Skeletal muscle tissue (tissue), 4 donors: ENCODE results near the gene HTT-AS. TPM values are rescaled to one million over a fixed set of nuclear protein-coding genes. Genes with fewer than 3 reads are reported as not detected.

Experiments
- H3K27ac ChIP-seq: one replicate; pipeline ENCODE4 v1.7.0; 2013; ENCODE audit warnings: mild to moderate bottlenecking, low read depth, low read length, inconsistent platforms
- H3K27me3 ChIP-seq, 3 donors: one replicate each; pipeline ENCODE4 v1.7.0; 2013; ENCODE audit warnings: low read length in 3 of 3; ENCODE audit not compliant: control insufficient read depth in 3 of 3, insufficient read depth in 3 of 3
- H3K36me3 ChIP-seq, 3 donors: one replicate each; pipeline ENCODE4 v1.7.0; 2013; ENCODE audit warnings: low read length in 3 of 3; ENCODE audit not compliant: control insufficient read depth in 3 of 3, insufficient read depth in 3 of 3
- H3K4me1 ChIP-seq, 3 donors: one replicate each; pipeline ENCODE4 v1.7.0; 2013; ENCODE audit warnings: low read length in 3 of 3, mild to moderate bottlenecking in 3 of 3; ENCODE audit not compliant: control insufficient read depth in 3 of 3, insufficient read depth in 3 of 3
- H3K4me3 ChIP-seq, 3 donors: one replicate each; pipeline ENCODE4 v1.7.0; 2013; ENCODE audit warnings: low read length in 3 of 3
- H3K9ac ChIP-seq, 3 donors: one replicate each; pipeline ENCODE4 v1.7.0; 2013; ENCODE audit warnings: low read length in 3 of 3, mild to moderate bottlenecking in 3 of 3, moderate library complexity in 2 of 3, low read depth in 1 of 3
- H3K9me3 ChIP-seq, 3 donors: one replicate each; pipeline ENCODE4 v1.7.0; 2013; ENCODE audit warnings: low read length in 3 of 3; ENCODE audit not compliant: control insufficient read depth in 3 of 3
- total RNA-seq: library from RNA; depleted of rRNA; stranded (reverse); fragments of >200 nt; gene quantifications from one replicate; pipeline ENCODE4 v1.2.3, GENCODE V29; 2014
- donor health status: Osteomylitis.

HTT-AS gene
- total RNA-seq, 1 donor from 2014 or later, result not detected

DNA sequence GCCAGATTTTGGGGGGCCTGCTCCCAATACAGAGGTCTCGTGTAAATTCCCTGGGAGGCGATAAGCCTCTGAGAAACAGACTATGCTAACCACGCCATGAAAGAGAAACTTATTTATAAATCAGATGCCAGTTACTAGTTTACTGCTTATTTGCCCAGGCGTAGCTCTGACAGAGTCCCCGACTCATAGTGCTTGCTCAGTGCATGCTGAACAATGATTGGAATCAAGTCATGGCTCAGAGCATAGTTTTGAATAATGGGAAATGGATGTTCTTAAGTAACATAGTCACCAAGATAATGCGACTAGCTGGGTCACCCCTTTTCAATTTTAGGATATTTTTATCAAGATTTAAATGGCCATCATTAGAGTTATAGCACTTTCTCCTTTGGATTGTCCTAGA lies 40.0 kb upstream of the HTT-AS start:
- Histone ChIP-seq H3K36me3 (peaks cover 17 to 34% (median 21%) of the 10 kb centered on the region in 3 donors), H3K4me1 (peaks cover 26 to 44% (median 43%) of the 10 kb centered on the region in 3 donors), H3K9me3 (no peaks in the 10 kb centered on the region), H3K4me3 (no peak overlapping the region), H3K27me3 (no peaks in the 10 kb centered on the region), H3K27ac (peak overlapping the region; percentile 80), H3K9ac (peak overlapping the region in 1 of 3 donors; percentile 18)

DNA sequence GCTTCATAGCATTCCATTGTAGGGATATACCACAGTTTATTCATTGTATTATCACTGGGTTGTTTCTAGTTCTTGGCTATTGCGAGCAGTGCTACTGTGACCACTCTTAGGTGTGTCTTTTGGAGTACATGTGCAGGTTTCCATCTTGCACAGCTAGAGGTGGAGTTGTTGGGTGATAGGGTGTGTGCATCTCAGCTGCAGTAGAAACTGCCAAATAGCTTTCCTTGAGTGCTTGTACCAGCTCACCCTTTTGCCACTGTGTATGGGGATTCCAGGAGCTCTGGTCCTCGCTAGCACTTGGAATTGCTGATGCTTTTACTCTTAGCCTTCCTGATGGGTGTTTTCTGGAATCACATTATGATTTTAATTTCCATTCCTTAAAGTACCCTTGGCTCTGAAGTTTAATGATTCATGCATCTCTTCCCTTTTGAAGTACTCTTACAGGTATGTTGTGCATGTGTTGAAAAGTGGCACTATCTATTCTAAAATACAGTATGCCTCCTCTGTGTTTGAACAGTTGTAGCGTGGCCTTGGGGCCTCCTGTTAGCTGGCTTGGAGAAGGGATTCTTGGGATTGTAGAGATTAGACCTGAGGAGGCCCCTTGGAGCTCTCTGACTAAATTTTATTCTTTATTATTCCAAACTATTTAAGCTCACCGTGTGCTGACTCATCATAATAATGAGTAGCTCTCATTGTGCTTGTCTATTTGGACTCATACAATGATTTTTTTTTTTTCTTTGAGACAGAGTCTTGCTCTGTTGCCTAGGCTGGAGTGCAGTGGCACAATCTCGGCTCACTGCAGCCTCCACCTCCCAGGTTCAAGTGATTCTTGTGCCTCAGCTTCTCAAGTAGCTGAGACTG lies 38.5 kb upstream of the HTT-AS start:
- Histone ChIP-seq H3K4me1 (peaks cover 28 to 46% (median 45%) of the 10 kb centered on the region in 3 donors), H3K36me3 (peaks cover 17 to 37% (median 21%) of the 10 kb centered on the region in 3 donors), H3K9me3 (no peaks in the 10 kb centered on the region), H3K9ac (peak overlapping the region; percentile 36 to 47 (median 46)), H3K27me3 (no peaks in the 10 kb centered on the region), H3K27ac (peak overlapping the region; percentile 80), H3K4me3 (peak overlapping the region; percentile 33 to 60 (median 39))

DNA sequence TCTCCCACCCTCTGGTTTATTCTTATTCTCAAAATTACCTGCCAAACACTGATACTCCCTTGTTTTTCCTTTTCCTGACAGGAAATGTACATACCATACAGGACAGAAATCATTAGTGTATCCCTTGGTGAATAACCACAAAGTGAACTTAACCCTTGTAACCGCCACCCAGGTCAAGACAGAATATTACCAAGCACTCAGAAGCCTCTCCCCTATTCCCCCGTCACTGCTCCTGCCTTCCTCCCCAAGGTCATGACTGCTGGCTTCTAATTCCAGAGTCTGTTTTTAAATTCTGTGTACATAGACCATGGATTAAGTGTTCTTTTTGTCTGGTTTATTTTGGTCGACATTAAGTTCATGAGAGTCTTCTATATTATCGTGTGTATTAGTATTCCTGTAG lies 37.9 kb upstream of the HTT-AS start:
- peaks cover 34 to 49% (median 48%) of the 10 kb centered on the region in 3 donors for H3K4me1 ChIP-seq
- no peaks in the 10 kb centered on the region for H3K27me3 ChIP-seq
- H3K9me3 ChIP-seq, result no peaks in the 10 kb centered on the region
- peak overlapping the region; percentile 36 to 47 (median 46) for H3K9ac ChIP-seq
- peaks cover 17 to 39% (median 20%) of the 10 kb centered on the region in 3 donors for H3K36me3 ChIP-seq
- peak overlapping the region; percentile 80 for H3K27ac ChIP-seq
- peak overlapping the region; percentile 33 to 60 (median 39) for H3K4me3 ChIP-seq

DNA sequence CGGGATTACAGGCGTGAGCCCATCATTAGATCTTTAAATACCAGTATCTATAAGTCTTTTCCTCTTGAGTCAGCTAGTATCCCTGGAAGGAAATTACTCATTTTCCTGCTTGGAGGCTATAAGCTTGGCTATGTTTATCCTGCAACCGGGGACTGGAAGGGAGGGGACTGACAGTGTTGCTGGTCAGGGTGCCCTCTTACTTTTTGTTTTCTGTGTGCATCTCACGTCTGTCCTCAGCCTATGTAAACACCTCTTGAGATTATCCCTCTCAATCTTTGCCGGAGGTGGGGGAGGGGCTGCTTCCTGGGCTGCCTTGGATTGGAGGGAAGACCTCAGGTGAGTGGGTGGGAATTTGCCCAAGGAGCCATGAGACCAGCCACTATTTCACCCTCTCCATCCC lies 37.1 kb upstream of the HTT-AS start:
- H3K4me3 ChIP-seq, result peak overlapping the region; percentile 11 to 15 (median 14)
- H3K9ac ChIP-seq, result peak overlapping the region in 2 of 3 donors; percentile 5
- peaks cover 13 to 36% (median 17%) of the 10 kb centered on the region in 3 donors for H3K36me3 ChIP-seq
- H3K9me3 ChIP-seq, result no peaks in the 10 kb centered on the region
- peak overlapping the region; percentile 80 for H3K27ac ChIP-seq
- peaks cover 38 to 51% (median 49%) of the 10 kb centered on the region in 3 donors for H3K4me1 ChIP-seq
- no peaks in the 10 kb centered on the region for H3K27me3 ChIP-seq

DNA sequence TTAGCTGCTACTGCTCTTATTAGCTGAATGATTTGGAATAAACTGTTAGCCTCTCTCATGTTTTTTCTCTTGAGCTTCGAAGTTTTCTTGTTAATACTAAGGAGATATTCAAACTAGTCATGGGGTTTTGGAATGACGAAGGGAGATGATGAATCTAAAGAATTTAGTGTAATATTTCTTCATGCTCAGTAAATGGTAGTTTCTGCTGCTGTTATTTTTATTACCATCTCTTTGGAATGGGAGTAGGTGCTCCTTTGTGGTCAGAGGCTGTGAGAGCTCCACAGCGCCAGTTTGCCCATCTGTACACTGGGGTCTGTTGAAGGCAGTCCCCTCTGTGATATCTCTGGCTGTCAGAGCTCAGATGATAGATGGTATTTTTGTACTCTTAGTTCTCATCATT lies 33.9 kb upstream of the HTT-AS start:
- H3K9me3 ChIP-seq, result no peaks in the 10 kb centered on the region
- H3K9ac ChIP-seq, result no peak overlapping the region
- H3K27me3 ChIP-seq, result no peaks in the 10 kb centered on the region
- H3K27ac ChIP-seq, result peak overlapping the region; percentile 31
- H3K36me3 ChIP-seq, result peaks cover 5 to 31% (median 15%) of the 10 kb centered on the region in 3 donors
- H3K4me1 ChIP-seq, result peaks cover 33 to 34% (median 33%) of the 10 kb centered on the region in 3 donors
- H3K4me3 ChIP-seq, result no peak overlapping the region

DNA sequence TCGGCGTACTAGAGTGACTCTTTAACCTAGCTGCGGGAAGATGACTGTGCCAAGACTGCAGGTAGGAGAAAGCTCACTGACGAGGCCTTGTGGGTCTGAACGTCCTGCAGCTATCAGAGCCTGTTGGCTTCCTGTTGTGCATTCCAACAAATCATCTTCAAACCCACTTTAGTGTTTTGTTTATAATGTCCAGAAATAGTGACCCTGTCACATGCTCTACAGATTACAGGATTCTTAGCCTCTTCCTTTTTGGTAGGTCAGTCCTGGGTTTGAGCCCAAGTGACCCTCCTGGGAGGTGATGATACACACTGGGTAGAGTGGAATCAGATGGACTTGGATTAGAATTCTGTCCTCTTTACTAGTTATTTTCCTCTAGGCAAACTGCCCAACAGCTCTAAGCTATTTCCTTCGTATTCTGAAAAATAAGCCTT lies 33.4 kb upstream of the HTT-AS start:
- H3K27me3 ChIP-seq, result no peaks in the 10 kb centered on the region
- peak overlapping the region in 1 of 3 donors; percentile 55 for H3K9ac ChIP-seq
- H3K36me3 ChIP-seq, result peaks cover 5 to 33% (median 16%) of the 10 kb centered on the region in 3 donors
- H3K4me1 ChIP-seq, result peaks cover 28 to 30% (median 29%) of the 10 kb centered on the region in 3 donors
- H3K9me3 ChIP-seq, result no peaks in the 10 kb centered on the region
- peak overlapping the region; percentile 31 for H3K27ac ChIP-seq
- H3K4me3 ChIP-seq, result no peak overlapping the region

DNA sequence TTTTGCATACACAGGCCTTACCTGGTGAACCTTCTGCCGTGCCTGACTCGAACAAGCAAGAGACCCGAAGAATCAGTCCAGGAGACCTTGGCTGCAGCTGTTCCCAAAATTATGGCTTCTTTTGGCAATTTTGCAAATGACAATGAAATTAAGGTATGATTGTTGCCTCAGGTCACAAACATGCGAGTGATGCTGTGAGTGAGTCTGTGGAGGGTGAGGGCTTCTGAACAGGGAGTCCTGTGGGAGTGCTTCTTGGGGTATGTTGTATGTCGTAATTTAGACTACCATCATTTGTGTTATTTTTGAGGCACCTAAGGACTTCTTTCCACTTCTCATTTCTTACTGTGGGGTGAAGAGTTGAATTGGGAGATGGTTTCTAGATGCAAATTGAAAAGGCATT lies 32.9 kb upstream of the HTT-AS start:
- Histone ChIP-seq H3K4me3 (no peak overlapping the region), H3K36me3 (peaks cover 8 to 37% (median 18%) of the 10 kb centered on the region in 3 donors), H3K27ac (peak overlapping the region; percentile 31), H3K4me1 (peaks cover 24 to 26% (median 24%) of the 10 kb centered on the region in 3 donors), H3K9me3 (no peaks in the 10 kb centered on the region), H3K27me3 (no peaks in the 10 kb centered on the region), H3K9ac (peak overlapping the region in 1 of 3 donors; percentile 55)

DNA sequence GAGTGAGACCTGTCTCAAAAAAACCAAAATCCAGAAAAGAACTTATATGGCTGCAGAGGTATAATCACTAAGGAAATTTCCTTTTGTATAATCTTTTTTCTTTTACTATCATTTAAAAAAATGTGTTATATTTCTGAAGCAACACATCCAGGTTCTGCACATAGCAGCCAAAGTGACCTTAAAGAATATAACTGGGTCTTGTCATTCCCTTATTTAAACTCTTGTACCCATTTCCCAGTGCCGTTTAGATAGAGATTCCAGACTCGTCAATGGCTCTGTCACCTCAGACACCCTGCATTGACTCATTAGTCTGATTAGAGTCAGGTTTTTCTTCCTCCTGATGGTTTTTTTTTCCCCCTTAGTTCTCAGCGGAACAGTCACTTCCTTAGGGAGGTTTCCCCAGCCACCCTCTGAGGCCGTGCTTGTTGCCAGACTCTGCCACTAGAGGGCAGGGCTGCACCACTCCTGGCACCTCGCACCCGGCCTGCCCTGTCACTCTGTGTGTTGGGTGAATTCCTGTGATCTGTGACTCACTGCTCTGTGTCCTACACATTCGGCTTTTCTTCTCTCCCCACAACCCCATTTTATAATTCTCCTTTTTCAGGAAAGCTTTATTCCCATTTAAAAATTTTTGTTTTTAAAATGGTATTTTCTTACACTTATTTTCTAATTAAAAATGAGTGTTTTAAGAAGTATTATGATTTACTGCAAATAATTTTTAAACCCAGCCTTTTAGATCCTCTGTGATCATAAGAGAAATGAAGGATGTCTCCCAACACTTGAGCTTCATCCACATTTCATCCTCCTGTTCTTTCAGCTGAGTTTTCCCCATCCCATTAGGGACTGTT lies 32.2 kb upstream of the HTT-AS start:
- H3K27ac ChIP-seq, result peak overlapping the region; percentile 31
- no peak overlapping the region for H3K4me3 ChIP-seq
- no peaks in the 10 kb centered on the region for H3K27me3 ChIP-seq
- no peaks in the 10 kb centered on the region for H3K9me3 ChIP-seq
- H3K36me3 ChIP-seq, result peaks cover 15 to 39% (median 21%) of the 10 kb centered on the region in 3 donors
- H3K4me1 ChIP-seq, result peaks cover 17 to 19% (median 17%) of the 10 kb centered on the region in 3 donors
- H3K9ac ChIP-seq, result peak overlapping the region in 1 of 3 donors; percentile 55

DNA sequence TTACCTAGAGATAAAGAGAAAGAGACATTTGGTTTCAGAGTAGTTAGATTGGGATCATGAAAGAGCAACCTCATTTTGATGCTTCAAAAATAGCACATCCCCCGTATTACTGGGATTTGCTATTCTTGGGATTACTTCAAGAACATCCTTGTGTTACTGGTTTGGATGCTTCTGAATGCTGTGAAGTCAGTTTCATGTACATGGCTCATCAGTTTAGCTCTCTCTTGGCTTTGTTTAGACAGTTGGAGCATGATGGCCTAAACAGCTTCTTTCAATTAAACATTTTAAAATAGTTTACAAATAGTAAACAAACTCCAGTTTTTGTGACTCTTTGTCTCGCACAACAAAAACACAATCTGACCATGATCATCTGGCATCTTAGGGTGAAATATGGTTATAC lies 24.0 kb upstream of the HTT-AS start:
- H3K4me3 ChIP-seq, result no peak overlapping the region
- H3K9me3 ChIP-seq, result no peaks in the 10 kb centered on the region
- H3K27ac ChIP-seq, result no peak overlapping the region
- H3K9ac ChIP-seq, result no peak overlapping the region
- peaks cover 0 to 3% (median 2%) of the 10 kb centered on the region in 3 donors for H3K4me1 ChIP-seq
- H3K27me3 ChIP-seq, result no peaks in the 10 kb centered on the region
- H3K36me3 ChIP-seq, result peaks cover 23 to 31% (median 27%) of the 10 kb centered on the region in 3 donors
